IPS-15b (cell line): Measurements from ENCODE around the gene IFIT5.
"Not testable (repeated sequence)": the region's sequence is repeated elsewhere in the genome, so short reads cannot be mapped to it uniquely, and the experiment has no call there.

Experiments
- H3K27me3 ChIP-seq: one replicate; pipeline ENCODE4 v1.6.1; 2013; ENCODE audit warnings: low read length; ENCODE audit not compliant: control insufficient read depth, insufficient read depth
- H3K36me3 ChIP-seq: one replicate; pipeline ENCODE4 v1.6.1; 2013; ENCODE audit warnings: low read length; ENCODE audit not compliant: control insufficient read depth, insufficient read depth
- H3K4me1 ChIP-seq: one replicate; pipeline ENCODE4 v1.6.1; 2013; ENCODE audit warnings: mild to moderate bottlenecking, low read length; ENCODE audit not compliant: control insufficient read depth, insufficient read depth
- H3K4me3 ChIP-seq: one replicate; pipeline ENCODE4 v1.5.1; 2013; ENCODE audit warnings: low read depth, low read length
- H3K9ac ChIP-seq: one replicate; pipeline ENCODE4 v1.6.1; 2013; ENCODE audit warnings: low read depth, mild to moderate bottlenecking, low read length
- H3K9me3 ChIP-seq: one replicate; pipeline ENCODE4 v1.6.1; 2013; ENCODE audit warnings: mild to moderate bottlenecking, low read length; ENCODE audit not compliant: control insufficient read depth, insufficient read depth

IFIT5 gene

GRCh38 chr10:89399956-89400355 is 14.4 kb upstream of the IFIT5 start:
- H3K9ac ChIP-seq: no peak overlapping the region
- H3K4me1 ChIP-seq: no peaks in the 10 kb centered on the region
- H3K36me3 ChIP-seq: no peaks in the 10 kb centered on the region
- no peak overlapping the region for H3K4me3 ChIP-seq
- no peaks in the 10 kb centered on the region for H3K9me3 ChIP-seq
- no peaks in the 10 kb centered on the region for H3K27me3 ChIP-seq

GRCh38 chr10:89403043-89403442 is 11.3 kb upstream of the IFIT5 start:
- no peak overlapping the region for H3K4me3 ChIP-seq
- H3K36me3 ChIP-seq: no peaks in the 10 kb centered on the region
- no peaks in the 10 kb centered on the region for H3K4me1 ChIP-seq
- no peak overlapping the region for H3K9ac ChIP-seq
- H3K27me3 ChIP-seq: no peaks in the 10 kb centered on the region
- H3K9me3 ChIP-seq: no peaks in the 10 kb centered on the region

GRCh38 chr10:89404104-89405047 is 10.0 kb upstream of the IFIT5 start:
- no peak overlapping the region for H3K9ac ChIP-seq
- H3K36me3 ChIP-seq: no peaks in the 10 kb centered on the region
- H3K9me3 ChIP-seq: no peaks in the 10 kb centered on the region
- H3K4me1 ChIP-seq: no peaks in the 10 kb centered on the region
- no peaks in the 10 kb centered on the region for H3K27me3 ChIP-seq
- no peak overlapping the region for H3K4me3 ChIP-seq

GRCh38 chr10:89406178-89406577 is 8.2 kb upstream of the IFIT5 start:
- not testable (repeated sequence) for H3K36me3 ChIP-seq, H3K4me3 ChIP-seq

GRCh38 chr10:89407792-89408191 is 6.6 kb upstream of the IFIT5 start:
- H3K9me3 ChIP-seq, H3K4me3 ChIP-seq, H3K4me1 ChIP-seq, H3K9ac ChIP-seq, H3K27me3 ChIP-seq, H3K36me3 ChIP-seq: not testable (repeated sequence)

More at GRCh38 chr10:89406178-89406577, 8.2 kb upstream of the IFIT5 start:
- H3K27me3 ChIP-seq, H3K4me1 ChIP-seq, H3K9me3 ChIP-seq, H3K9ac ChIP-seq: not testable (repeated sequence)

- not testable (repeated sequence) for H3K4me3 ChIP-seq, H3K36me3 ChIP-seq, H3K9me3 ChIP-seq
Measured at GRCh38 chr10:89409282-89409681, 5.1 kb upstream of the IFIT5 start.

GRCh38 chr10:89410551-89410950 is 3.8 kb upstream of the IFIT5 start:
- not testable (repeated sequence) for H3K9ac ChIP-seq, H3K4me1 ChIP-seq, H3K4me3 ChIP-seq, H3K36me3 ChIP-seq, H3K27me3 ChIP-seq, H3K9me3 ChIP-seq

More at GRCh38 chr10:89409282-89409681, 5.1 kb upstream of the IFIT5 start:
- H3K4me1 ChIP-seq, H3K27me3 ChIP-seq, H3K9ac ChIP-seq: not testable (repeated sequence)

- H3K4me3 ChIP-seq: not testable (repeated sequence)
Measured at GRCh38 chr10:89411135-89411534, 3.2 kb upstream of the IFIT5 start.

GRCh38 chr10:89412276-89412675 is 2.1 kb upstream of the IFIT5 start:
- H3K36me3 ChIP-seq, H3K4me3 ChIP-seq, H3K4me1 ChIP-seq, H3K9me3 ChIP-seq, H3K9ac ChIP-seq: not testable (repeated sequence)
- H3K27me3 ChIP-seq: peaks cover 16% of the 10 kb centered on the region

More at GRCh38 chr10:89411135-89411534, 3.2 kb upstream of the IFIT5 start:
- not testable (repeated sequence) for H3K36me3 ChIP-seq, H3K9me3 ChIP-seq, H3K9ac ChIP-seq, H3K4me1 ChIP-seq
- peaks cover 10% of the 10 kb centered on the region for H3K27me3 ChIP-seq

GRCh38 chr10:89413398-89413912 is 913 bp upstream of the IFIT5 start:
- H3K9me3 ChIP-seq: no peaks in the 10 kb centered on the region
- no peak overlapping the region for H3K9ac ChIP-seq
- peaks cover 16% of the 10 kb centered on the region for H3K27me3 ChIP-seq
- H3K4me3 ChIP-seq: no peak overlapping the region
- H3K36me3 ChIP-seq: no peaks in the 10 kb centered on the region
- H3K4me1 ChIP-seq: peaks cover 10% of the 10 kb centered on the region

GRCh38 chr10:89414879-89415821 is 782 bp downstream of the IFIT5 start:
- H3K9me3 ChIP-seq: no peaks in the 10 kb centered on the region
- H3K36me3 ChIP-seq: no peaks in the 10 kb centered on the region

More at GRCh38 chr10:89414879-89415821, 782 bp downstream of the IFIT5 start:
- Histone ChIP-seq H3K4me3 (peak overlapping the region; percentile 68), H3K27me3 (peaks cover 16% of the 10 kb centered on the region), H3K9ac (no peak overlapping the region), H3K4me1 (peaks cover 15% of the 10 kb centered on the region)
